NB4 (cell line): Measurements from ENCODE around the gene STARD13.

Experiments
- DNase-seq: peaks from one replicate; pipeline ENCODE4 v3.0.0; 2010; ENCODE audit warnings: low read depth
- H3K4me3 ChIP-seq: one replicate; pipeline ENCODE4 v1.5.1; 2011; ENCODE audit warnings: mild to moderate bottlenecking, low read depth, low read length, moderate library complexity
- MYC ChIP-seq: IDR thresholded peaks from 2 replicates; pipeline ENCODE4 v1.6.1; 2011; ENCODE audit warnings: low read depth, low read length
- POLR2A ChIP-seq: IDR thresholded peaks from 2 replicates; pipeline ENCODE4 v1.6.1; 2011; ENCODE audit warnings: mild to moderate bottlenecking; ENCODE audit not compliant: insufficient read length; ENCODE audit errors: extremely low read depth
- TF ChIP-seq, protein P1 (sequence below): IDR thresholded peaks from one replicate; pipeline ENCODE4 v1.5.1; 2012; ENCODE audit warnings: low read depth, low read length
- TF ChIP-seq, protein P2 (sequence below): IDR thresholded peaks from 2 replicates; pipeline ENCODE4 v1.6.1; 2011; ENCODE audit warnings: low read depth, low read length

Gene STARD13, protein sequence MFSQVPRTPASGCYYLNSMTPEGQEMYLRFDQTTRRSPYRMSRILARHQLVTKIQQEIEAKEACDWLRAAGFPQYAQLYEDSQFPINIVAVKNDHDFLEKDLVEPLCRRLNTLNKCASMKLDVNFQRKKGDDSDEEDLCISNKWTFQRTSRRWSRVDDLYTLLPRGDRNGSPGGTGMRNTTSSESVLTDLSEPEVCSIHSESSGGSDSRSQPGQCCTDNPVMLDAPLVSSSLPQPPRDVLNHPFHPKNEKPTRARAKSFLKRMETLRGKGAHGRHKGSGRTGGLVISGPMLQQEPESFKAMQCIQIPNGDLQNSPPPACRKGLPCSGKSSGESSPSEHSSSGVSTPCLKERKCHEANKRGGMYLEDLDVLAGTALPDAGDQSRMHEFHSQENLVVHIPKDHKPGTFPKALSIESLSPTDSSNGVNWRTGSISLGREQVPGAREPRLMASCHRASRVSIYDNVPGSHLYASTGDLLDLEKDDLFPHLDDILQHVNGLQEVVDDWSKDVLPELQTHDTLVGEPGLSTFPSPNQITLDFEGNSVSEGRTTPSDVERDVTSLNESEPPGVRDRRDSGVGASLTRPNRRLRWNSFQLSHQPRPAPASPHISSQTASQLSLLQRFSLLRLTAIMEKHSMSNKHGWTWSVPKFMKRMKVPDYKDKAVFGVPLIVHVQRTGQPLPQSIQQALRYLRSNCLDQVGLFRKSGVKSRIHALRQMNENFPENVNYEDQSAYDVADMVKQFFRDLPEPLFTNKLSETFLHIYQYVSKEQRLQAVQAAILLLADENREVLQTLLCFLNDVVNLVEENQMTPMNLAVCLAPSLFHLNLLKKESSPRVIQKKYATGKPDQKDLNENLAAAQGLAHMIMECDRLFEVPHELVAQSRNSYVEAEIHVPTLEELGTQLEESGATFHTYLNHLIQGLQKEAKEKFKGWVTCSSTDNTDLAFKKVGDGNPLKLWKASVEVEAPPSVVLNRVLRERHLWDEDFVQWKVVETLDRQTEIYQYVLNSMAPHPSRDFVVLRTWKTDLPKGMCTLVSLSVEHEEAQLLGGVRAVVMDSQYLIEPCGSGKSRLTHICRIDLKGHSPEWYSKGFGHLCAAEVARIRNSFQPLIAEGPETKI

DNA sequence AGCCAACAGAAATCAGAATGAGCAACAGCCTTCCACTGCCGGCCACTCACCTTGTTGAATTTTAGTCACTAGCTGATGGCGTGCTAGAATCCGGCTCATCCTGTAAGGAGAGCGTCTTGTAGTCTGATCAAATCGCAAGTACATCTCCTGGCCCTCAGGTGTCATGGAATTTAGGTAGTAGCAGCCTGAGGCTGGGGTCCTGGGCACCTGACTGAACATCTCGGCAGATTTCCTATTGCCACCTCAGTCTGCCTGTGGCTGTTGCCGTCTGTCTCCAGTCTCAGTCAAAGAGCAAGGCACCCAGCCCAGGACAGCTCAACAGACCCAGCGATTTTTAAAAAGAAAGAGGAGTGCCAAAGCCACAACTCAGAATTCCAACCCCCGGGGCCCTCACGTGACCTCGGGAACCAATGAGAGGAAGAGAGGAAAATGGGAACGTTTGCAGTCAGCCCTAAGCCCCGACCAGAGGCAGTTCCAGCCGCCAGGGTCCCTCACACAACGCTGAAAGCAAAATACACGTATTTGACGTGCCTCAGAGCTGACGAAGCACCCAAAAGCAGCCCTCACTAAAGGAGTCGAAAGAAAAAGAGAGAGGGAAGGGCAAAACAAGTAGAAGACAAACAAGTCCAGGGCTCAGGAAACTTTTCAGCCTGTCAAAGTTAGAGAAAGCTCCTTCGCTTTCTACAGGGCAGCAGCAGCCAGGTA lies at the start of gene STARD13:
STARD13 (minus strand) TSS at position 336 of the 705 bp plus-strand sequence; CDS start at position 219, 117 bp downstream.
- TF ChIP-seq, protein P1, sequence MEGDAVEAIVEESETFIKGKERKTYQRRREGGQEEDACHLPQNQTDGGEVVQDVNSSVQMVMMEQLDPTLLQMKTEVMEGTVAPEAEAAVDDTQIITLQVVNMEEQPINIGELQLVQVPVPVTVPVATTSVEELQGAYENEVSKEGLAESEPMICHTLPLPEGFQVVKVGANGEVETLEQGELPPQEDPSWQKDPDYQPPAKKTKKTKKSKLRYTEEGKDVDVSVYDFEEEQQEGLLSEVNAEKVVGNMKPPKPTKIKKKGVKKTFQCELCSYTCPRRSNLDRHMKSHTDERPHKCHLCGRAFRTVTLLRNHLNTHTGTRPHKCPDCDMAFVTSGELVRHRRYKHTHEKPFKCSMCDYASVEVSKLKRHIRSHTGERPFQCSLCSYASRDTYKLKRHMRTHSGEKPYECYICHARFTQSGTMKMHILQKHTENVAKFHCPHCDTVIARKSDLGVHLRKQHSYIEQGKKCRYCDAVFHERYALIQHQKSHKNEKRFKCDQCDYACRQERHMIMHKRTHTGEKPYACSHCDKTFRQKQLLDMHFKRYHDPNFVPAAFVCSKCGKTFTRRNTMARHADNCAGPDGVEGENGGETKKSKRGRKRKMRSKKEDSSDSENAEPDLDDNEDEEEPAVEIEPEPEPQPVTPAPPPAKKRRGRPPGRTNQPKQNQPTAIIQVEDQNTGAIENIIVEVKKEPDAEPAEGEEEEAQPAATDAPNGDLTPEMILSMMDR = no peak
- TF ChIP-seq MYC (no peak), POLR2A (no peak)
- TF ChIP-seq, protein P2, sequence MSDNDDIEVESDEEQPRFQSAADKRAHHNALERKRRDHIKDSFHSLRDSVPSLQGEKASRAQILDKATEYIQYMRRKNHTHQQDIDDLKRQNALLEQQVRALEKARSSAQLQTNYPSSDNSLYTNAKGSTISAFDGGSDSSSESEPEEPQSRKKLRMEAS = no peak
- H3K4me3 ChIP-seq = peak within 1 kb of the TSS; percentile 18
- DNase-seq = peak; percentile 9

DNA sequence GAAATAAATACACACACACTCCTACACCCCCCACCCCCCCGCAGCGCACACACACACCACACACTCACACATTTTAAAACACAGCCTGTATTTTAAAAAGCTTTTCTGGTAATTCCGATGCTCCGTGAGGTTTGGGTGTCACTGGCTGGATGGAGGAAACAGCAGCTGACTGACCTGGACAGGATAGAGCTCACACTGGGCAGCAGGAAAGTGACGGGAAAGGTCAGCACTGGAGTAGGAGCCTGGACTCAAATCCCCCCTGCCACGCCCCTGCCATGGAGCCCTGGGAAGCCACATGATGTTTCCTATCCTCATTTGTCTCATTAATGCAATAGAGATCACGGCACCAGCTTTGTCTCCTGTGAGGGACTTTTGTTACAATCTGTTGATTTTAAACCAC lies 49.3 kb upstream of the STARD13 start:
- TF ChIP-seq MYC = no peak
- TF ChIP-seq, protein P1 = no peak
- TF ChIP-seq, protein P2 = no peak
- TF ChIP-seq POLR2A = no peak
- no peak for DNase-seq
- no peak overlapping the region for H3K4me3 ChIP-seq

DNA sequence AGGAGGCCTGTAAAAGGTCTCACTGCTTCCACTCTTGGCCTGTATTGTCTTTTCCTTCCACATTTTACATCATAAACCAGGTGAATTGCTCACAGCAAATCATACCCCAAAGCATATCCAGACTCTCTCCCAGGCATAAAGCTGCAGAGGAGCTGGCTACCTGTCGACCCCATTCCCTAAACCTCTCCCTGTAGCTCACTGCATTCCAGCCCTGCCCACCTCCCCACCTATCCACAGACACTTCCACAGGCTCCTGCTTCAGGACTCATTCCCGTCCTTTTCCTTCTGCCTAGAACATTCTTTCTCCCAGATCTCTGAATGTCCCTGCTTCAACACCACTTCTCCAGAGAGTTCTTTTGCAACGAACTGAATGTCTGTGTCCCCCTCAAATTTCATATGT lies 46.4 kb upstream of the STARD13 start:
- DNase-seq = no peak
- TF ChIP-seq, protein P1 = no peak
- TF ChIP-seq MYC (no peak), POLR2A (no peak)

DNA sequence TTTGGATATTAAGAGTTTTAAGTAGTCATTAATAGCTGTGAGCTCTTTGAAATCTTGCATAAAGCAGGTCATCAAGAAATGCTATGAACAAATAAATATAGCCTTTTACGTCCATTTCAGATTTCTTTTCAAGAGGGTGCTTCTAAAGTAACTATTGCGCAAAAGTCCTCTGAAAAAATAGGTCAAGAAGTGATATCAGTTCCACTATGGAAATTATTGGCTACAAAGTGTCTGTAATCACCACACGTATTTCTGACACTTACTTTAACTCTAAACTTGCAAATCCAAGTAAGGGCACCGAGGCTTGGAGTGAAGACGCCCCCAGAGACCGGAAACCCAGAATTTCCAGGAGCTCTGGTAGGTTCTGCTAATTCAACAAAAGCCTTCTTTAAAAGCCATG lies 44.9 kb upstream of the STARD13 start:
- no peak overlapping the region for H3K4me3 ChIP-seq
- no peak for DNase-seq
- TF ChIP-seq POLR2A (no peak), MYC (no peak)
- TF ChIP-seq, protein P2 = no peak
- TF ChIP-seq, protein P1 = no peak

More for the DNA sequence above, 46.4 kb upstream of the STARD13 start:
- no peak overlapping the region for H3K4me3 ChIP-seq

DNA sequence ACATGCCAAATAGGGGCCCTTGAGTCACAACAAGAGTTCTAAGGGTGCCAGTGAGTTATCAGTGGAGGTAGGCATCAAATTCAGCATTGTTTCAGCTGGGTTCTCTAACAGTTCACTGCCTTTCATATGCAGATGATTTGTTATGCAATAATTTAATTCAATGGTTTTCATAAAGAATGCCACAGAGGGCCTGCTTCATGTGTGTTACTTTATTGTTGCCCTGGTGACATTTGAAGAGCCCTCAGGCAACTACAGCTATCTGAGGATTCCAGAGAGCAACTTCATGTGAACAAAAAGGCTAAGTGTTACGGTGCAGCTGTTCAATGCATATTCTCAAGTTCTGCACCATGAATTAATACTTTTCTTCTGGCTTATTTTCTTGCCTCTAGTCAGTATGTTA lies 43.1 kb upstream of the STARD13 start:
- DNase-seq = no peak
- no peak overlapping the region for H3K4me3 ChIP-seq
- TF ChIP-seq MYC (no peak), POLR2A (no peak)
- TF ChIP-seq, protein P1 = no peak
- TF ChIP-seq, protein P2 = no peak
